ENCODE data around the gene TEX26.

TEX26 gene

DNA sequence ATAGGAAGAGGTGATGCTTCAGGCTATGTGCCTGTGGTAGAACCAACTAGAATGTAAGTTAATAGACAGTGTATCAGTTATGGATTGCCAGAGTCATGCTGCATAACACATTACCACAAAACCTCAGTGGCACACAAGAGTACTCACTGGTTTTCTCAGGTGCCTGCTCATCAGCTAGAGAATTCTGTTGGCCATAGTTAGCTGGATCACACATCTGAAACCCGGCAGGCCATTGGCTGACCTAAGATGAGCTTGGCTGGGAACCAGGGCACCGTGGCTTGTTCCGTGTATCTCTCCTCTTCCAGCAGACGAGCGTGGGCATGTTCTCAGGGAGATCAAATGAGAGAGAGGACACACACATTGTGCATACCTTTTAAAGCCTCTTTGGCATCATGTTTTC, 76.7 kb downstream of the TEX26 start:
- no peak overlapping the region for H3K4me3 ChIP-seq (ENCODE audit: low read depth in 1 of 5, low read length in 5 of 5)
- H3K9me3 ChIP-seq (ENCODE audit: control insufficient read depth in 5 of 5, low read length in 5 of 5) = no peaks in the 10 kb centered on the region
- H3K4me1 ChIP-seq (ENCODE audit: control insufficient read depth in 5 of 5, insufficient read depth in 5 of 5, low read length in 5 of 5) = no peaks in the 10 kb centered on the region
- no peaks in the 10 kb centered on the region for H3K36me3 ChIP-seq (ENCODE audit: control insufficient read depth in 5 of 5, insufficient read depth in 5 of 5, low read length in 5 of 5)
- no peak overlapping the region for H3K27ac ChIP-seq (ENCODE audit: low read depth, low read length)
- peaks cover 0 to 5% (median 0%) of the 10 kb centered on the region in 5 donors for H3K27me3 ChIP-seq (ENCODE audit: control insufficient read depth in 5 of 5, insufficient read depth in 4 of 5, low read length in 5 of 5)
- no peak overlapping the region for H3K9ac ChIP-seq (ENCODE audit: low read length in 5 of 5)

DNA sequence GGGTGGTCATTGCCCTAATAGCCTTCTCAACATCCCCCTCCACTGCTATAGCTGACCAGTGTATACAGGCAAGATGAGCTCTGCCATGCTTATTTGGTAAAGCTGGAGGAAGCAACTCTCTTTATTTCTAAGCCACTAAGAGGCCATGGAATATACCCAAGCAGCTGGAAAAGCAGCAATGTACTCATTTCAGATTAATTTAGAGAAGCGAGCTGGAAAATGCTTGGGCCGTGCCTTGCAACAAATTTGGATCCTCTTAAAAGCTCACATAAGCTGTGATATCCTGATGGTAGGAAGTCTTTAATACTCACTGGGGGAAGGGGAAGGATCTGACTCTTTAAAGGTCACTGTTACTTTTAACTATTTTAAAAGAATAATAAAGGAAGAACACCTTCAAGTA, 77.8 kb downstream of the TEX26 start:
- Histone ChIP-seq H3K27ac (ENCODE audit: low read depth, low read length) (no peak overlapping the region), H3K4me3 (ENCODE audit: low read depth in 1 of 5, low read length in 5 of 5) (no peak overlapping the region), H3K27me3 (ENCODE audit: control insufficient read depth in 5 of 5, insufficient read depth in 4 of 5, low read length in 5 of 5) (peaks cover 0 to 5% (median 0%) of the 10 kb centered on the region in 5 donors), H3K9me3 (ENCODE audit: control insufficient read depth in 5 of 5, low read length in 5 of 5) (no peaks in the 10 kb centered on the region), H3K9ac (ENCODE audit: low read length in 5 of 5) (no peak overlapping the region), H3K4me1 (ENCODE audit: control insufficient read depth in 5 of 5, insufficient read depth in 5 of 5, low read length in 5 of 5) (no peaks in the 10 kb centered on the region), H3K36me3 (ENCODE audit: control insufficient read depth in 5 of 5, insufficient read depth in 5 of 5, low read length in 5 of 5) (no peaks in the 10 kb centered on the region)

DNA sequence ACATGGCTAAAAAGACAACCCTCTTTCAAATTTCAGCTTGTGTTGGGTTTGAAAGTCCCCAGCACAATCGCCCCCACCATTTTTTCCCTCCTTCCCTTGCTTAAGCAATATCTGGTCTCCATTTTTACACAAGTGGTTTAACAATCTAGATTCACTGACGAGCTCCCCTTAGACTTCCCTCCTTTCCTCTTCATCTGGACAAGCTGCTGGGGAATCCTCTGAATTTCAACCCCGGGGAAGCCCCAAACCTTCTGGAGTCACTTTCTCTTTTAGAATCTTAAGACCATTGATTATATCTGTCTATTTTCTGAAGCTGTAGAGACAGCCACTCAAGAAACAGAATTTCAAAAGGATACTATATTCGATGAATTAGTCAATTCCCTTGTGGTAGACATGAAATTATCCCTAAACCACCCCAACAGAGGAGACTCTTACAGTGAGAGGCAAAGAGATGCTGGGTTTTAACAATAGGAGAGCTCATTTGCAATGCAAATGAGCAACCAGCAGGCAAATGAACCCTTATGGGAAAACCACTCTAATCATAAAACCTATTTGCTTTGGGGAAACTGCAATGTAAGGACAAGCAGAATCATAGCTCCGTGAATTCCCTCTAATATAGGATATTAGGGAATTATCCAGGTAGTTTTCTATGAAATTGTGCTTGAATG, 78.9 kb downstream of the TEX26 start:
- no peaks in the 10 kb centered on the region for H3K4me1 ChIP-seq (ENCODE audit: control insufficient read depth in 5 of 5, insufficient read depth in 5 of 5, low read length in 5 of 5)
- H3K36me3 ChIP-seq (ENCODE audit: control insufficient read depth in 5 of 5, insufficient read depth in 5 of 5, low read length in 5 of 5) = no peaks in the 10 kb centered on the region
- peaks cover 0 to 5% (median 0%) of the 10 kb centered on the region in 5 donors for H3K27me3 ChIP-seq (ENCODE audit: control insufficient read depth in 5 of 5, insufficient read depth in 4 of 5, low read length in 5 of 5)
- no peak overlapping the region for H3K9ac ChIP-seq (ENCODE audit: low read length in 5 of 5)
- H3K27ac ChIP-seq (ENCODE audit: low read depth, low read length) = no peak overlapping the region
- no peaks in the 10 kb centered on the region for H3K9me3 ChIP-seq (ENCODE audit: control insufficient read depth in 5 of 5, low read length in 5 of 5)
- H3K4me3 ChIP-seq (ENCODE audit: low read depth in 1 of 5, low read length in 5 of 5) = no peak overlapping the region

DNA sequence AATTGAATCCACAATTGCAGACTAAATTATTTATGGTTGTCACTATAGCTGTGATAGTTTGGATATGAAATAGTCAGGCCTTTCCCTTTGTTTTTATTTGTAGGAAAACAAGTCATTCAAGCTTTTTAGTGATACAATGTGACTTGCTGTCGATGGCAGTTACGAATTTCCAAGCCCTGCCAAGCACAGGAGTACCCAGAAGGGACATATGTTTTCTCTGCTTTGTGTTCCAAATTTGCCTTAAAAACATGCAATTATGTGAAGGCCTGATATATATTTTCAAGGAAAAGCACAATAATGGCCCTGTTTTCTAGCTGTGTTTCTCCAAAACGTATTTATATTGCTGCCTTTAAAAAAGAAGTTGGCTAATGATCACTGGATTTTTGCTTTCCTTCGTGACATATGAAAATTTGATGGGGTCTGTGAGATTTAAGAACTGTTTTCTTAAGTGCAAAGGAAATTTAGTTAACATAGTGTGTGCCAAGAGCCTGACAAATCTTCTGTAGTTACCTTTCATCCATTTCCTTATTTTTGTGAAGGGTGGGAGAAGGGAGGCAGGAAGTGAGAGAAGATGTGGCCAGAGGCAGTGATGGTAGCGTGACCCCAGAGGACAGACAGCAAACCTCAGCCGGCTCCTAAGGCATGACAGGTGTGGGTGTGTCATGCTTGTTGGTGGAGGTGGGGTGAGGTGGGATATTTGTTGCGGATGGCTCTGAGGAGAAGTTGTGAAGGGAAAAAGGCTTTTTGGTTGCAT, 79.6 kb downstream of the TEX26 start:
- Histone ChIP-seq H3K27me3 (ENCODE audit: control insufficient read depth in 5 of 5, insufficient read depth in 4 of 5, low read length in 5 of 5) (peaks cover 0 to 5% (median 0%) of the 10 kb centered on the region in 5 donors), H3K9ac (ENCODE audit: low read length in 5 of 5) (no peak overlapping the region), H3K4me3 (ENCODE audit: low read depth in 1 of 5, low read length in 5 of 5) (no peak overlapping the region), H3K27ac (ENCODE audit: low read depth, low read length) (no peak overlapping the region), H3K9me3 (ENCODE audit: control insufficient read depth in 5 of 5, low read length in 5 of 5) (no peaks in the 10 kb centered on the region), H3K36me3 (ENCODE audit: control insufficient read depth in 5 of 5, insufficient read depth in 5 of 5, low read length in 5 of 5) (no peaks in the 10 kb centered on the region), H3K4me1 (ENCODE audit: control insufficient read depth in 5 of 5, insufficient read depth in 5 of 5, low read length in 5 of 5) (no peaks in the 10 kb centered on the region)

DNA sequence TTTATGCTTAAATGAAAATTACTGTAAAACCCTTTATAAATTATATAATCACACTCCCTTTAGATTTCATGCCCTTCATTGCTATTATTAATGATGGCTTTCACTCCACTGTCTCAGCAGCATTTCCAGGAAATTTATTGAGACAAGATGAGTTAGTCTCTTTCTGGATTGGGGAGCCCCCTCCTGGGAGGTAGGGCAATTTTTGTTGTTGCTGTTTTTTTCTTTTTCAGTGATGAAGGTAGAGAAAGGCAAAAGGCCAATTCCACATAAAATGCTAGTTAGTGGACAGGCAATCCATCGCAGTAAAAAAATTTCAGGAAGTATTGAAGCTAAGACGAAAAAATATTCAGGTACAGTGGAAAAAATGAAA, 80.2 kb downstream of the TEX26 start:
- H3K9ac ChIP-seq (ENCODE audit: low read length in 5 of 5) = no peak overlapping the region
- no peak overlapping the region for H3K27ac ChIP-seq (ENCODE audit: low read depth, low read length)
- no peak overlapping the region for H3K4me3 ChIP-seq (ENCODE audit: low read depth in 1 of 5, low read length in 5 of 5)
- H3K4me1 ChIP-seq (ENCODE audit: control insufficient read depth in 5 of 5, insufficient read depth in 5 of 5, low read length in 5 of 5) = no peaks in the 10 kb centered on the region
- H3K9me3 ChIP-seq (ENCODE audit: control insufficient read depth in 5 of 5, low read length in 5 of 5) = peaks cover 0 to 2% (median 0%) of the 10 kb centered on the region in 5 donors
- peaks cover 0 to 5% (median 0%) of the 10 kb centered on the region in 5 donors for H3K27me3 ChIP-seq (ENCODE audit: control insufficient read depth in 5 of 5, insufficient read depth in 4 of 5, low read length in 5 of 5)
- H3K36me3 ChIP-seq (ENCODE audit: control insufficient read depth in 5 of 5, insufficient read depth in 5 of 5, low read length in 5 of 5) = no peaks in the 10 kb centered on the region

DNA sequence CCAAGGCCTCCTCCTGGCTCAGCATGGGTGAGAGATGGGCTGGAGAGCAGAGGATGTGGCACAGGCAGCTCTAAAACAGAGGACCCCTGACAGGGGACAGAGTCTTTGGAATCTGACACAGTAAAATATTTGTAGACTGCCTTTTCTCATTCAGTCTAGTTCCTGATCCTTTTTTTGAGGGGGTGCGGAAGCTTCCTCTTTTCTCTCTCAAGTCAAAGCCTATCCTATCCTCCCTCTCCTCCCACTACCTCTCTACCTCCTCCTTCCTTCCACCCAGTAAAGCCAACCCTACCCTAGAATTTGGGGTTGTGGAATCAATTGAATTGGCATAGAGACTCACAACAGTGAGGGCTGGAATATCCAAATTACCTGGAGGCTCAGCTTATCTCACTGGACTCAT, 82.0 kb downstream of the TEX26 start:
- H3K9me3 ChIP-seq (ENCODE audit: control insufficient read depth in 5 of 5, low read length in 5 of 5) = peaks cover 0 to 7% (median 0%) of the 10 kb centered on the region in 5 donors
- H3K4me1 ChIP-seq (ENCODE audit: control insufficient read depth in 5 of 5, insufficient read depth in 5 of 5, low read length in 5 of 5) = no peaks in the 10 kb centered on the region
- no peak overlapping the region for H3K4me3 ChIP-seq (ENCODE audit: low read depth in 1 of 5, low read length in 5 of 5)
- H3K27me3 ChIP-seq (ENCODE audit: control insufficient read depth in 5 of 5, insufficient read depth in 4 of 5, low read length in 5 of 5) = peaks cover 0 to 5% (median 2%) of the 10 kb centered on the region in 5 donors
- no peak overlapping the region for H3K27ac ChIP-seq (ENCODE audit: low read depth, low read length)
- H3K9ac ChIP-seq (ENCODE audit: low read length in 5 of 5) = no peak overlapping the region
- no peaks in the 10 kb centered on the region for H3K36me3 ChIP-seq (ENCODE audit: control insufficient read depth in 5 of 5, insufficient read depth in 5 of 5, low read length in 5 of 5)

DNA sequence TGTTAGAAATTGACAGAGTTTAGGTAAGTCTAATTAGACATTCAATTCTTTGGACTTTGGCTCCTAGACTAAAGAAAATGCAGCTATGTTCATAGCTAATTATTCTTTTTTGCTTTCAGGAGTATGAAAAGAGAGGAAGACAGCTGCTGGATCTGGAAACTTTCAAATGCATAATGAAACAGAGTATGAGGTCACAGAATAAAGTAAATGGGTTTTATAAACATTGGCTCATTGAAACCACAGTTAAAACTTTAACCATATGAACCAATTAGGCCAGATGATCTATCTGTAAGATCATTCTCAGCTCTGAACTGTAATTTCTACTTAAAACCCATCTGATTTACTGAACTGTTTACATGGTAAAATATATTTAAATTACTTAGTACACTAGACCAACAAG, 82.7 kb downstream of the TEX26 start:
- Histone ChIP-seq H3K36me3 (ENCODE audit: control insufficient read depth in 5 of 5, insufficient read depth in 5 of 5, low read length in 5 of 5) (no peaks in the 10 kb centered on the region), H3K27ac (ENCODE audit: low read depth, low read length) (no peak overlapping the region), H3K9me3 (ENCODE audit: control insufficient read depth in 5 of 5, low read length in 5 of 5) (peaks cover 0 to 7% (median 0%) of the 10 kb centered on the region in 5 donors), H3K27me3 (ENCODE audit: control insufficient read depth in 5 of 5, insufficient read depth in 4 of 5, low read length in 5 of 5) (peaks cover 0 to 2% (median 2%) of the 10 kb centered on the region in 5 donors), H3K4me1 (ENCODE audit: control insufficient read depth in 5 of 5, insufficient read depth in 5 of 5, low read length in 5 of 5) (no peaks in the 10 kb centered on the region), H3K4me3 (ENCODE audit: low read depth in 1 of 5, low read length in 5 of 5) (no peak overlapping the region), H3K9ac (ENCODE audit: low read length in 5 of 5) (no peak overlapping the region)

DNA sequence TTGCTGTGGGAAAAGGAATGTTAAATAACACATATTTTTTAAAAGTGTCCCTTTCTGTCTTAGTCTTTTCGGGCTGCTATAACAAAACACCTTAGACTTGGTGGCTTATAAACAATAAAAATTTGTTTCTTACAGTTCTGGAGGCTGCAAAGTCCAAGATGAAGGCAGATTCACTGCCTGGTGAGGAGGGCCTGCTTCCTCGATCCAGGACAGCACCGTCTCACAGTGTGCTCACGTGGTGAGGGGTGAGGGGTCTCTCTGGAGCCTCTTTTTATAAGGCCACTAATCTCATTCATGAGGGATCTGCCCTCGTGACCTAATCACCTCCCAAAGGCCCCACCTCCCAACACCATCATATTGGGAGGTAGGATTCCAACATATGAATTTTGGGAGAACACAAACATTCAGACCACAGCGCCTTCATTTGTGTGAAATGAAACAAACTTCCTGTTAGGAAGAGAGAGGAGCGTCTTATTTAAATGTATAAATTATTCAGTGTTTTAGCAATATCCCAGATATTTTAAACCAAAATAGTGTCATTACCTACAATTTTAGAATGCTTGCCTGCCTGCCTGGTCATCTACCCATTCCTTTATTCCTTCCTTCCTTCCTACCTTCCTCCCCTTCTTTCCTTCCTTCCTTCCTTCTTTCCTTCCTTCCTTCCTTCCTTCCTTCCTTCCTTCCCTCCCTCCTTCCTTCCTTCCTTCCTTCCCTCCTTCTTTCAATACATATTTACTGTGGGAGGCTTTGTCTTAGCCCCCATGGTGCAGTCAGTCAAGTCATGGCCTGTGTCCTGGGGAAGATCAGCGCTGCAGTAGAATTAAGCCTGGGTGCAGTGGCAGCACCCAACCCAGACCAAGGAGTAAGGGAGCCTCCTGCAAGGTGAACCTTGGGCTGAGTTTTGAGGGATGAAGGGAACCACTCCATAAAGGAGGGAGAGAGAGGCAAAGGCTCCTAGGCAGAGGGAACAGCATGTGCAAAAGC, 84.2 kb downstream of the TEX26 start:
- Histone ChIP-seq H3K4me3 (ENCODE audit: low read depth in 1 of 5, low read length in 5 of 5) (no peak overlapping the region), H3K27me3 (ENCODE audit: control insufficient read depth in 5 of 5, insufficient read depth in 4 of 5, low read length in 5 of 5) (peaks cover 0 to 2% (median 0%) of the 10 kb centered on the region in 5 donors), H3K9ac (ENCODE audit: low read length in 5 of 5) (no peak overlapping the region), H3K9me3 (ENCODE audit: control insufficient read depth in 5 of 5, low read length in 5 of 5) (peaks cover 0 to 7% (median 0%) of the 10 kb centered on the region in 5 donors), H3K4me1 (ENCODE audit: control insufficient read depth in 5 of 5, insufficient read depth in 5 of 5, low read length in 5 of 5) (no peaks in the 10 kb centered on the region), H3K27ac (ENCODE audit: low read depth, low read length) (no peak overlapping the region), H3K36me3 (ENCODE audit: control insufficient read depth in 5 of 5, insufficient read depth in 5 of 5, low read length in 5 of 5) (no peaks in the 10 kb centered on the region)

DNA sequence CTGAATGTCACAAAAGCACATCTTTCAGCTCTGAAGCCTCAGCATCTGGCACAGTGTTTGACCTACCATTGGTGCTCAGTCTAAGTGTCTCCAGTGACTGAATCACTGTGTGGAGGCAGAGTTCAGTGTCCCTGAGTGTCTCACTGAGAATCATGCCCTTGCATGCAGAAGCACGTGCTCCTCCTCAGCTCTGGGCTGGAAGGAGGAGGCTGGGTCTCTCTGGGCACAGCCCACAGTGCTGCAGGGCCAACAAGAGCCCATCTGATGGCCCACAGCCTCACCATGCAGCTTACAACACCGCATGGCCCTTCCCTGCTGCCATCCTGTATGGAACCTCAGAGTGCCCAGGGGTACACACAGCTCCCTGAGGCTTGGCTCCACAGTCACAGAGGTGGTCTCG, 86.1 kb downstream of the TEX26 start:
- no peak overlapping the region for H3K27ac ChIP-seq (ENCODE audit: low read depth, low read length)
- H3K9me3 ChIP-seq (ENCODE audit: control insufficient read depth in 5 of 5, low read length in 5 of 5) = peaks cover 0 to 7% (median 0%) of the 10 kb centered on the region in 5 donors
- H3K4me3 ChIP-seq (ENCODE audit: low read depth in 1 of 5, low read length in 5 of 5) = no peak overlapping the region
- no peak overlapping the region for H3K9ac ChIP-seq (ENCODE audit: low read length in 5 of 5)
- H3K36me3 ChIP-seq (ENCODE audit: control insufficient read depth in 5 of 5, insufficient read depth in 5 of 5, low read length in 5 of 5) = no peaks in the 10 kb centered on the region
- no peaks in the 10 kb centered on the region for H3K4me1 ChIP-seq (ENCODE audit: control insufficient read depth in 5 of 5, insufficient read depth in 5 of 5, low read length in 5 of 5)
- H3K27me3 ChIP-seq (ENCODE audit: control insufficient read depth in 5 of 5, insufficient read depth in 4 of 5, low read length in 5 of 5) = peaks cover 0 to 10% (median 5%) of the 10 kb centered on the region in 5 donors
